Caco-2 (cell line): ENCODE measurements around the gene SPTLC2. TPM values are rescaled to one million over a fixed set of nuclear protein-coding genes. Genes with fewer than 3 reads are reported as not detected.

ENCODE experiments used
- BruUV-seq: library from RNA; stranded (reverse); fragments of 400-500 nt; replicated peaks from 2 replicates; lab custom pipeline; 2021; lab: Mats Ljungman, UMichigan
- CTCF ChIA-PET: fragments of 300-600 bp; sonication (Branson Sonifier 250); formaldehyde crosslinking; loops from one replicate; lab custom pipeline; 2022; ENCODE audit warnings: antibody characterized with exemption; lab: Charles Lee
- POLR2A ChIA-PET: fragments of 300-600 bp; sonication (Branson Sonifier 250); formaldehyde crosslinking; loops from one replicate; lab custom pipeline; 2022; ENCODE audit warnings: antibody characterized with exemption; lab: Charles Lee
- DNase-seq, 2 experiments: peaks; one replicate each; pipeline versions ENCODE4 v3.0.0 to v3.0.0-alpha.2; 2020 to 2022
- H3K27me3 ChIP-seq: replicated peaks from 2 replicates; pipeline ENCODE4 v1.6.0; 2011; ENCODE audit warnings: low read length; ENCODE audit not compliant: control insufficient read depth, insufficient read depth
- H3K36me3 ChIP-seq: 2 replicates; pipeline ENCODE4 v1.5.1; 2011; ENCODE audit warnings: low read length; ENCODE audit not compliant: control insufficient read depth, insufficient read depth
- H3K4me1 ChIP-seq: fragments of 250-450 bp; sonication (Bioruptor Pico); 2 replicates; pipeline ENCODE4 v1.5.1; 2020; ENCODE audit warnings: mild to moderate bottlenecking
- H3K4me3 ChIP-seq: 2 replicates; pipeline ENCODE4 v1.5.1; 2011; ENCODE audit warnings: low read depth, mild to moderate bottlenecking, control low read depth, low read length
- H3K9me3 ChIP-seq: fragments of 250-450 bp; sonication (Bioruptor Pico); 2 replicates; pipeline ENCODE4 v1.5.1; 2020; ENCODE audit warnings: mild to moderate bottlenecking, moderate library complexity
- H3K27ac Mint-ChIP-seq: one replicate; pipeline ENCODE4 v1.8.0; 2022; ENCODE audit warnings: mixed read lengths; ENCODE audit not compliant: unreplicated experiment
- H3K27me3 Mint-ChIP-seq: one replicate; pipeline ENCODE4 v1.8.0; 2022; ENCODE audit warnings: mixed read lengths; ENCODE audit not compliant: insufficient read depth, unreplicated experiment
- H3K36me3 Mint-ChIP-seq: one replicate; pipeline ENCODE4 v1.8.0; 2022; ENCODE audit warnings: mild to moderate bottlenecking, mixed read lengths; ENCODE audit not compliant: insufficient read depth, unreplicated experiment
- H3K4me1 Mint-ChIP-seq: one replicate; pipeline ENCODE4 v1.8.0; 2022; ENCODE audit warnings: low read depth, mixed read lengths; ENCODE audit not compliant: unreplicated experiment
- H3K4me3 Mint-ChIP-seq: one replicate; pipeline ENCODE4 v1.8.0; 2022; ENCODE audit warnings: mild to moderate bottlenecking, moderate library complexity, mixed read lengths; ENCODE audit not compliant: unreplicated experiment
- H3K9me3 Mint-ChIP-seq: one replicate; pipeline ENCODE4 v1.8.0; 2022; ENCODE audit warnings: mixed read lengths; ENCODE audit not compliant: unreplicated experiment
- CTCF ChIP-seq, 2 experiments: fragments of 200-600 bp in 1 of 2; IDR thresholded peaks; 1 replicate in 1 of 2; 2 replicates in 1 of 2; pipeline versions ENCODE4 v1.5.1 to v1.8.0; 2011 to 2022; ENCODE audit warnings: antibody characterized with exemption in 1 of 2, control low read depth in 1 of 2, inconsistent platforms in 1 of 2, low read depth in 1 of 2, low read length in 1 of 2, mild to moderate bottlenecking in 1 of 2, moderate library complexity in 1 of 2; ENCODE audit not compliant: insufficient read depth in 1 of 2, severe bottlenecking in 1 of 2, unreplicated experiment in 1 of 2
- intact Hi-C: fragments of 100-400 bp; cut with micrococcal nuclease; formaldehyde crosslinking; loops from one replicate; pipeline ENCODE4 v1.10.0; 2022; ENCODE audit not compliant: unreplicated experiment
- total RNA-seq: library from RNA; stranded (reverse); gene quantifications from 2 replicates; pipeline ENCODE4 v1.2.3, GENCODE V29; 2022

SPTLC2 gene
- total RNA-seq, 1 experiment from 2014 or later, result 49.6 TPM

GRCh38 chr14:77508249-77508648 is 108.2 kb downstream of the SPTLC2 start:
- H3K27me3 ChIP-seq, result no peaks in the 10 kb centered on the region
- H3K9me3 ChIP-seq, result no peaks in the 10 kb centered on the region
- BruUV-seq, result no TSS peak
- CTCF ChIA-PET, result interaction anchor here (0.6 kb wide), 1 partner anchor 43 kb away, joined by 3 read pairs; no protein-coding TSS in a partner anchor
- POLR2A ChIA-PET, result no interaction called here
- intact Hi-C loops, result no loop called here
- TF ChIP-seq CTCF (IDR thresholded peaks at IDR 0.05; ENCODE audit: insufficient read depth in 1 of 2, low read depth in 1 of 2, low read length in 1 of 2, severe bottlenecking in 1 of 2, unreplicated experiment in 1 of 2), result no peak
- H3K9me3 Mint-ChIP-seq, result no peaks in the 10 kb centered on the region
- H3K36me3 ChIP-seq, result no peaks in the 10 kb centered on the region; the same call in 1 of the 2 replicates
- peak in 1 of 2 experiments; percentile 38 for DNase-seq
- no peaks in the 10 kb centered on the region for H3K27me3 Mint-ChIP-seq
- 0 out of 2 replicates have a peak, but pooled peaks cover 5% of the 10 kb centered on the region for H3K4me1 ChIP-seq
- H3K4me3 ChIP-seq, result no peak overlapping the region
- H3K36me3 Mint-ChIP-seq, result peaks cover 44% of the 10 kb centered on the region
- H3K27ac Mint-ChIP-seq, result no peak overlapping the region
- H3K4me1 Mint-ChIP-seq, result peaks cover 8% of the 10 kb centered on the region
- no peak overlapping the region for H3K4me3 Mint-ChIP-seq

DNA sequence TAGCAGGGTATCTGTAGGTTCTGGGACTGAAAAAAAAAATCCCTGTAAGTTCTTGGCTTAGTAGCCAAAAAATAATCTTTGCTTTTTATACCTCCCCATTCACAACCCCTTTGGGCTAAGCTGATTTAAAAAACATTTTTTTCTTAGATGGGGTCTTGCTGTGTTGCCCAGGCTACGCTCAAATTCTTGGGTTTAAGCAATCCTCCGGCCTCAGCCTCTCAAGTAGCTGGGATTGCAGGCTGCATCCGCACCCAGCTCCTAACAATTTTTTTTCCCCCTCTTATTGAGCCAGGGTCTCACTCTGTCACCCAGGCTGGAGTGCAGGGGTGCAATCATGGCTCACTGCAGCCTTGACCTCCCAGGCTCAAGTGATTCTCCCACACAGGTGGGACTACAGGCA is 108.7 kb downstream of the SPTLC2 start:
- H3K4me3 ChIP-seq, result no peak overlapping the region
- ChIA-PET POLR2A (no interaction called here), CTCF (interaction anchor here (0.6 kb wide), 1 partner anchor 43 kb away, joined by 3 read pairs; no protein-coding TSS in a partner anchor)
- DNase-seq, result no peak
- Mint-ChIP-seq H3K27ac (no peak overlapping the region), H3K36me3 (peaks cover 43% of the 10 kb centered on the region), H3K4me3 (no peak overlapping the region), H3K4me1 (peaks cover 8% of the 10 kb centered on the region), H3K9me3 (no peaks in the 10 kb centered on the region), H3K27me3 (no peaks in the 10 kb centered on the region)
- 0 out of 2 replicates have a peak, but pooled peaks cover 5% of the 10 kb centered on the region for H3K4me1 ChIP-seq
- no TSS peak for BruUV-seq
- intact Hi-C loops, result no loop called here
- TF ChIP-seq CTCF (IDR thresholded peaks at IDR 0.05; ENCODE audit: insufficient read depth in 1 of 2, low read depth in 1 of 2, low read length in 1 of 2, severe bottlenecking in 1 of 2, unreplicated experiment in 1 of 2), result no peak
- H3K36me3 ChIP-seq, result no peaks in the 10 kb centered on the region; the same call in 1 of the 2 replicates
- H3K27me3 ChIP-seq, result no peaks in the 10 kb centered on the region
- H3K9me3 ChIP-seq, result no peaks in the 10 kb centered on the region

DNA sequence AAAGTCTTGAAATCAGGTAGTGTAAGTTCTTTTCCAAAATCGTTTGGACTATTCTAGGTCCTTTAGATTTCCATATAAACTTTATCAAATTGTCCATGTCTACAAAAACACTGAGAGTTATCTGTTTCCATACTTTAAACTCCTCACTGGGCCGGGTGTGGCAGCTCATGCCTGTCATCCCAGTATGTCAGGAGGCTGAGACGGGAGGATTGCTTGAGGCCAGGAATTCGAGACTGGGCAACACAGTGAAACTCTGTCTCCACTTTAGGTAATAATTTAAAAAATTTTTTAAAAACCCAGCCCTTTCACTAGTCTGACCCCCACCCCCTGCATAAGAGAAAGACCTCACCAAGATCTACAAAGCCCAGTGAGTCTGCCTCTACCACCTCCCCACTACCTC is 111.4 kb downstream of the SPTLC2 start:
- Histone ChIP-seq H3K27me3 (no peaks in the 10 kb centered on the region), H3K4me3 (no peak overlapping the region), H3K9me3 (no peaks in the 10 kb centered on the region), H3K4me1 (0 out of 2 replicates have a peak, but pooled peaks cover 8% of the 10 kb centered on the region), H3K36me3 (no peaks in the 10 kb centered on the region)
- no peak overlapping the region for H3K4me3 Mint-ChIP-seq
- no peaks in the 10 kb centered on the region for H3K9me3 Mint-ChIP-seq
- DNase-seq, result no peak
- POLR2A ChIA-PET, result no interaction called here
- no peaks in the 10 kb centered on the region for H3K27me3 Mint-ChIP-seq
- peaks cover 29% of the 10 kb centered on the region for H3K36me3 Mint-ChIP-seq
- no TSS peak for BruUV-seq
- intact Hi-C loops, result no loop called here
- H3K27ac Mint-ChIP-seq, result no peak overlapping the region
- H3K4me1 Mint-ChIP-seq, result peaks cover 15% of the 10 kb centered on the region
- CTCF ChIA-PET, result no interaction called here
- TF ChIP-seq CTCF (IDR thresholded peaks at IDR 0.05; ENCODE audit: insufficient read depth in 1 of 2, low read depth in 1 of 2, low read length in 1 of 2, severe bottlenecking in 1 of 2, unreplicated experiment in 1 of 2), result no peak
